Ishikawa (cell line): Measurements from ENCODE around the gene FST.

Source experiments
- CEBPB ChIP-seq: IDR thresholded peaks from 2 replicates; pipeline ENCODE4 v1.6.1; 2012
- CREB1 ChIP-seq: IDR thresholded peaks from 2 replicates; pipeline ENCODE4 v1.6.1; 2012; ENCODE audit warnings: low read depth
- EGR1 ChIP-seq: IDR thresholded peaks from 2 replicates; pipeline ENCODE4 v1.6.1; 2012
- EP300 ChIP-seq: IDR thresholded peaks from 2 replicates; pipeline ENCODE4 v1.6.1; 2012; ENCODE audit warnings: borderline replicate concordance
- FOXM1 ChIP-seq: IDR thresholded peaks from 2 replicates; pipeline ENCODE4 v1.6.1; 2012; ENCODE audit warnings: low read depth, borderline replicate concordance
- MAX ChIP-seq: IDR thresholded peaks from 2 replicates; pipeline ENCODE4 v1.6.1; 2012
- NFIC ChIP-seq: IDR thresholded peaks from 2 replicates; pipeline ENCODE4 v1.6.1; 2012
- RAD21 ChIP-seq: IDR thresholded peaks from 2 replicates; pipeline ENCODE4 v1.6.1; 2012; ENCODE audit warnings: low read depth
- REST ChIP-seq: IDR thresholded peaks from 2 replicates; pipeline ENCODE4 v1.6.1; 2012; ENCODE audit warnings: low read depth, mild to moderate bottlenecking
- TAF1 ChIP-seq: IDR thresholded peaks from 2 replicates; pipeline ENCODE4 v1.6.1; 2012; ENCODE audit warnings: low read depth, mild to moderate bottlenecking
- TCF12 ChIP-seq: IDR thresholded peaks from 2 replicates; pipeline ENCODE4 v1.6.1; 2012; ENCODE audit warnings: low read depth
- TEAD4 ChIP-seq: IDR thresholded peaks from 2 replicates; pipeline ENCODE4 v1.6.1; 2012
- USF1 ChIP-seq: IDR thresholded peaks from 2 replicates; pipeline ENCODE4 v1.6.1; 2012
- YY1 ChIP-seq: IDR thresholded peaks from 2 replicates; pipeline ENCODE4 v1.6.1; 2012; ENCODE audit warnings: low read depth
- ZBTB7A ChIP-seq: IDR thresholded peaks from 2 replicates; pipeline ENCODE4 v1.6.1; 2012; ENCODE audit warnings: low read depth

Gene FST

GRCh38 chr5:53478411-53479044 lies 1.9 kb upstream of the FST start:
- TF ChIP-seq EGR1 (no peak), MAX (no peak), CEBPB (no peak), CREB1 (no peak), TEAD4 (no peak), NFIC (0 out of 2 replicates have a peak, but pooled peaks have one; percentile 26), REST (no peak), FOXM1 (no peak), ZBTB7A (0 out of 2 replicates have a peak, but pooled peaks have one; percentile 49), TAF1 (no peak), USF1 (no peak), TCF12 (no peak), RAD21 (peak; percentile 79), EP300 (no peak)

- TF ChIP-seq REST = no peak
- TF ChIP-seq CEBPB = peak; percentile 81
Observed at GRCh38 chr5:53479045-53479589, 1.3 kb upstream of the FST start.

DNA sequence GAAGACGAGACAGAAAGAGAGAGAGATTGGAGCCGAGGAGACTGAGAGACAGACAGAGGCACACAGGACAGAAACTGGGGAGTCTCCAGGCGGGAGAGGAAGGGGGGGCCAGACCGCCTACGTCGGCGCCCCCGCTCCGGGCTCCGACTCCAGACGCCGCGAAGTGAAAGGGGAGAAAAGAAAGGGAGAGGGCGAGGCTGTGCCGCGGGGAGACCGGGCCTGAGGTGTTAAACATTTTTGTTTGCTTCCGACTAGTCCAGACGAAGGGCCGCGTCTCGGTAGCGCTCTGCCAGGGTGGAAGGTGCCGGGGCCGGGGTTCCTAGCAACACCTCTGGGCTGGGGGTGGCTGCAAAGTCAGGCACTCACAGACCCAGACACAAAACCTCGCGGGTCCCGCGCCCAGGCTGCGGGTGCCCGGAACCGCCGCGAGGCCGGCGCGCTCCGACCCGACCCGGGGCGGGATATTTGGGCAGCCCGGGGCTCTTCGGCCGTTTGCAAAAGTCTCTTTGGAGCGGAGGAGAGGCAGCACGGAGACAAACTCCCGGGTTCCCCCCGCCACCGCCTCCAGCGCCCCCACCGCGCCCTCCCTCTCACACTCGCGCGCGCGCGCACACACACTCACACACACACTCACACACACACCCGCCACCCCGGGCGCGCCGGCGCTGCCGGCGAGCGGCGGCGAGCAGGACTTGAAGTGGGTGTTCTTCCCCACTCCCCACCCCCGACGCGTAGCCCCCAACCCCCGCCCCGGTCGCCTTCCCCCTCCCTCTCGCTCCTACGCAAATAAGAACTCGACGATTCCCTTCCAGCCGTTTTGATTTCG lies 626 bp upstream of the FST start:
- no peak for TF ChIP-seq ZBTB7A
- 0 out of 2 replicates have a peak, but pooled peaks have one; percentile 22 for TF ChIP-seq MAX

DNA sequence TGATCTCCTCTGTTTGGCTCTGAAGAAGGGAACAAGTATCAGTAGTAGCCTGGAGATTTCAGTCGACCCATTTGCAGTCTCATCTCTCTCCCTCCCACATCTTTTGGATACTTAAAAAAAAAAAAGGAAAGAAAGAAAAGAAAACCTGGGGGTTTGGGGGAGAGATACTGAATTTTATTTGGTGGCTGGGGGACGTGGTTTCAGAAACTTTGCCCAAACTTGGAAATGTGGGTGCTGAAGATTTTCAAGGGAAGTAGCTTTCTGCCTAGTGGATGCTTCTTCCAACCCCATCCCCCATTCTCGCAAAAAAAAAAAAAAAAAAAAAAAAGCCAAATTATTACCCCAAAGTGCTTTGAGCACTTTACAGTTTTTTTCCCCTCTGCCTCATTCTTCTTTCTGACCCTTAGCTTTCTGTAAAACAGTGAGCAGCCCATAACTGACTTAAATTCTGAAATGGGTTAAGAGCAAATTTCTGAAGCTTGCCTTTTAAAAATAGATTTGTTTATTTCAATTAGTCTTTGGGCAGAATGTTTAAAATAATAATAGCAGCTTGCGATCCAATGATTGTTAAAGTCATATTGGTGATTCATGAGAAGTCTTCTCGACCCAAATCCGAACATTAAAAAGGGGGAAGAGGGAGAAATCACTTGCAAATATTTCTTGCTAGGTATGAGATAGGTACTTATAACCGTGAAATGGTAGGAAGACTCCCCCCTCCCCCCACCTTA lies 894 bp downstream of the FST start:
- TF ChIP-seq CREB1 = no peak
- TF ChIP-seq FOXM1 = no peak
- no peak for TF ChIP-seq EGR1
- TF ChIP-seq ZBTB7A = no peak
- TF ChIP-seq USF1 = no peak
- no peak for TF ChIP-seq TCF12
- no peak for TF ChIP-seq YY1
- TF ChIP-seq NFIC = no peak
- TF ChIP-seq CEBPB = no peak
- TF ChIP-seq REST = no peak
- TF ChIP-seq TAF1 = no peak
- TF ChIP-seq RAD21 = no peak
